HFFc6 (cell line): Measurements from ENCODE around the gene SLC15A3. TPM values are rescaled to one million over a fixed set of nuclear protein-coding genes. Genes with fewer than 3 reads are reported as not detected.

Experiments
- DNase-seq: peaks from one replicate; pipeline ENCODE4 v3.0.0-alpha.2; 2018
- H3K27ac Mint-ChIP-seq: 2 replicates; pipeline ENCODE4 v1.8.0; 2020; ENCODE audit warnings: mild to moderate bottlenecking, mixed read lengths
- H3K27me3 Mint-ChIP-seq: 2 replicates; pipeline ENCODE4 v1.8.0; 2021; ENCODE audit warnings: mild to moderate bottlenecking, moderate library complexity, mixed read lengths; ENCODE audit not compliant: insufficient read depth
- H3K36me3 Mint-ChIP-seq: 2 replicates; pipeline ENCODE4 v1.8.0; 2021; ENCODE audit warnings: low read depth, mixed read lengths
- H3K4me1 Mint-ChIP-seq: 2 replicates; pipeline ENCODE4 v1.8.0; 2020; ENCODE audit warnings: low read depth, mixed read lengths
- H3K4me3 Mint-ChIP-seq: 2 replicates; pipeline ENCODE4 v1.8.0; 2020; ENCODE audit warnings: mild to moderate bottlenecking, moderate library complexity, mixed read lengths
- H3K9me3 Mint-ChIP-seq: 2 replicates; pipeline ENCODE4 v1.8.0; 2020; ENCODE audit warnings: mild to moderate bottlenecking, mixed read lengths
- CTCF ChIP-seq: fragments of 200-600 bp; sonication (generic); IDR thresholded peaks from 2 replicates; pipeline ENCODE4 v1.5.0; 2021; ENCODE audit warnings: antibody characterized with exemption, mild to moderate bottlenecking
- total RNA-seq, 6 experiments: library from RNA; stranded (reverse); fragmentation: NEBNext Ultra II Directional; extraction: Animal tissue kit (Norgen Biotek cat#: 25700); gene quantifications; 2 replicates in 1 of 6; 3 replicates in 5 of 6; pipeline ENCODE4 v1.2.3, GENCODE V29; 2021

SLC15A3 gene
- total RNA-seq, 6 experiments from 2014 or later, result 2.7 to 6.6 (median 3.4) TPM

GRCh38 chr11:60935676-60936442 is 16.1 kb downstream of the SLC15A3 start:
- no peaks in the 10 kb centered on the region for H3K4me1 Mint-ChIP-seq
- no peak overlapping the region for H3K27ac Mint-ChIP-seq
- no peak for DNase-seq
- peaks cover 5% of the 10 kb centered on the region for H3K27me3 Mint-ChIP-seq
- no peak for TF ChIP-seq CTCF
- H3K36me3 Mint-ChIP-seq, result no peaks in the 10 kb centered on the region
- no peak overlapping the region for H3K4me3 Mint-ChIP-seq
- no peaks in the 10 kb centered on the region for H3K9me3 Mint-ChIP-seq

- H3K36me3 Mint-ChIP-seq, result no peaks in the 10 kb centered on the region
- no peak overlapping the region for H3K4me3 Mint-ChIP-seq
- no peaks in the 10 kb centered on the region for H3K4me1 Mint-ChIP-seq
- H3K27ac Mint-ChIP-seq, result no peak overlapping the region
- DNase-seq, result no peak
- no peaks in the 10 kb centered on the region for H3K9me3 Mint-ChIP-seq
- H3K27me3 Mint-ChIP-seq, result peaks cover 5% of the 10 kb centered on the region
- TF ChIP-seq CTCF, result no peak
Observed at GRCh38 chr11:60934790-60935605, 17.0 kb downstream of the SLC15A3 start.

GRCh38 chr11:60934124-60934789 is 17.7 kb downstream of the SLC15A3 start:
- H3K36me3 Mint-ChIP-seq, result no peaks in the 10 kb centered on the region
- no peaks in the 10 kb centered on the region for H3K9me3 Mint-ChIP-seq
- peaks cover 5% of the 10 kb centered on the region for H3K27me3 Mint-ChIP-seq
- H3K27ac Mint-ChIP-seq, result no peak overlapping the region
- TF ChIP-seq CTCF, result no peak
- DNase-seq, result no peak
- no peak overlapping the region for H3K4me3 Mint-ChIP-seq
- H3K4me1 Mint-ChIP-seq, result no peaks in the 10 kb centered on the region

GRCh38 chr11:60933416-60934123 is 18.4 kb downstream of the SLC15A3 start:
- Mint-ChIP-seq H3K4me3 (no peak overlapping the region), H3K4me1 (no peaks in the 10 kb centered on the region), H3K9me3 (no peaks in the 10 kb centered on the region), H3K27ac (no peak overlapping the region), H3K27me3 (peaks cover 3% of the 10 kb centered on the region; the same call in 1 of the 2 replicates), H3K36me3 (no peaks in the 10 kb centered on the region)
- no peak for TF ChIP-seq CTCF
- DNase-seq, result no peak
